ENCODE data around the gene STUM. TPM values are rescaled to one million over a fixed set of nuclear protein-coding genes. Genes with fewer than 3 reads are reported as not detected.

Gene STUM
- total RNA-seq, 1 experiment from 2014 or later, result 0.03 TPM

DNA sequence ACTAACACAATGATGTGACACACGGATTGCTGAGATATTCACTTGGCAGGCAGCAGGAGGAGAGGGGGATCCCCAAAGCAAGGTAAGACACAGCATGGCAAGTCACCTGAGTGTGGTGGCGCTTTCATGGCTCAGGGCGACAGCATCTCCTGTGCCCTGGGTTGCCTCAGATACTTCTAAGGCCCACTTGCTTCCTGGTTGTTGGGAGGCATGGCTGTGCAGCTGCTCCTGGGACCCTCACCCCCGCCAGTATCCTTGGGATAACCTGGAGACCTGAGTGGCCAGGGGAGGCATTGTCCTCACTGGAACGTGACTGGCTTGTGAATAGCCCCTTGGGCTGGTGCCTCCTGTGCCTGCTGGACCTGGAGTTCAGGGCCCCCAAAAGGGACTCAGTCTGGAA lies 69.8 kb downstream of the STUM start:
- no peak overlapping the region for H3K4me3 ChIP-seq (ENCODE audit: low read depth in 2 of 2, low read length in 2 of 2)
- no peaks in the 10 kb centered on the region for H3K36me3 ChIP-seq (ENCODE audit: control insufficient read depth, insufficient read depth, low read length)
- no peak overlapping the region for H3K27ac ChIP-seq (ENCODE audit: low read length)
- peaks cover 4% of the 10 kb centered on the region for H3K27me3 ChIP-seq (ENCODE audit: control insufficient read depth, insufficient read depth, low read length)
- DNase-seq (ENCODE audit: low read depth, low spot score) (no peak), ATAC-seq (no peak)
- POLR2A ChIA-PET, result no interaction called here
- H3K4me1 ChIP-seq (ENCODE audit: control insufficient read depth, insufficient read depth, low read length), result no peaks in the 10 kb centered on the region
- CTCF ChIA-PET, result no interaction called here
- no TSS peak for BruUV-seq (replicated peaks)
- in situ Hi-C loops (cut with HindIII; ENCODE audit: low pct_unique_long_range_greater_than_20kb, low sequenced_read_pairs), result no loop called here
- TF ChIP-seq SIN3A (IDR thresholded peaks at IDR 0.05; ENCODE audit: borderline replicate concordance, insufficient read depth, low read depth, low read length) (no peak), TCF7L2 (IDR thresholded peaks at IDR 0.05; ENCODE audit: low read depth, low read length) (no peak), POLR2AphosphoS5 (IDR thresholded peaks at IDR 0.05; ENCODE audit: low read depth, low read length) (no peak)
- TF ChIP-seq, protein P1, sequence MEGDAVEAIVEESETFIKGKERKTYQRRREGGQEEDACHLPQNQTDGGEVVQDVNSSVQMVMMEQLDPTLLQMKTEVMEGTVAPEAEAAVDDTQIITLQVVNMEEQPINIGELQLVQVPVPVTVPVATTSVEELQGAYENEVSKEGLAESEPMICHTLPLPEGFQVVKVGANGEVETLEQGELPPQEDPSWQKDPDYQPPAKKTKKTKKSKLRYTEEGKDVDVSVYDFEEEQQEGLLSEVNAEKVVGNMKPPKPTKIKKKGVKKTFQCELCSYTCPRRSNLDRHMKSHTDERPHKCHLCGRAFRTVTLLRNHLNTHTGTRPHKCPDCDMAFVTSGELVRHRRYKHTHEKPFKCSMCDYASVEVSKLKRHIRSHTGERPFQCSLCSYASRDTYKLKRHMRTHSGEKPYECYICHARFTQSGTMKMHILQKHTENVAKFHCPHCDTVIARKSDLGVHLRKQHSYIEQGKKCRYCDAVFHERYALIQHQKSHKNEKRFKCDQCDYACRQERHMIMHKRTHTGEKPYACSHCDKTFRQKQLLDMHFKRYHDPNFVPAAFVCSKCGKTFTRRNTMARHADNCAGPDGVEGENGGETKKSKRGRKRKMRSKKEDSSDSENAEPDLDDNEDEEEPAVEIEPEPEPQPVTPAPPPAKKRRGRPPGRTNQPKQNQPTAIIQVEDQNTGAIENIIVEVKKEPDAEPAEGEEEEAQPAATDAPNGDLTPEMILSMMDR (IDR thresholded peaks at IDR 0.05), result no peak
- TF ChIP-seq, protein P2, sequence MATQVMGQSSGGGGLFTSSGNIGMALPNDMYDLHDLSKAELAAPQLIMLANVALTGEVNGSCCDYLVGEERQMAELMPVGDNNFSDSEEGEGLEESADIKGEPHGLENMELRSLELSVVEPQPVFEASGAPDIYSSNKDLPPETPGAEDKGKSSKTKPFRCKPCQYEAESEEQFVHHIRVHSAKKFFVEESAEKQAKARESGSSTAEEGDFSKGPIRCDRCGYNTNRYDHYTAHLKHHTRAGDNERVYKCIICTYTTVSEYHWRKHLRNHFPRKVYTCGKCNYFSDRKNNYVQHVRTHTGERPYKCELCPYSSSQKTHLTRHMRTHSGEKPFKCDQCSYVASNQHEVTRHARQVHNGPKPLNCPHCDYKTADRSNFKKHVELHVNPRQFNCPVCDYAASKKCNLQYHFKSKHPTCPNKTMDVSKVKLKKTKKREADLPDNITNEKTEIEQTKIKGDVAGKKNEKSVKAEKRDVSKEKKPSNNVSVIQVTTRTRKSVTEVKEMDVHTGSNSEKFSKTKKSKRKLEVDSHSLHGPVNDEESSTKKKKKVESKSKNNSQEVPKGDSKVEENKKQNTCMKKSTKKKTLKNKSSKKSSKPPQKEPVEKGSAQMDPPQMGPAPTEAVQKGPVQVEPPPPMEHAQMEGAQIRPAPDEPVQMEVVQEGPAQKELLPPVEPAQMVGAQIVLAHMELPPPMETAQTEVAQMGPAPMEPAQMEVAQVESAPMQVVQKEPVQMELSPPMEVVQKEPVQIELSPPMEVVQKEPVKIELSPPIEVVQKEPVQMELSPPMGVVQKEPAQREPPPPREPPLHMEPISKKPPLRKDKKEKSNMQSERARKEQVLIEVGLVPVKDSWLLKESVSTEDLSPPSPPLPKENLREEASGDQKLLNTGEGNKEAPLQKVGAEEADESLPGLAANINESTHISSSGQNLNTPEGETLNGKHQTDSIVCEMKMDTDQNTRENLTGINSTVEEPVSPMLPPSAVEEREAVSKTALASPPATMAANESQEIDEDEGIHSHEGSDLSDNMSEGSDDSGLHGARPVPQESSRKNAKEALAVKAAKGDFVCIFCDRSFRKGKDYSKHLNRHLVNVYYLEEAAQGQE (IDR thresholded peaks at IDR 0.05; ENCODE audit: insufficient read depth in 1 of 2, low read depth in 2 of 2, low read length in 1 of 2), result no peak
- intact Hi-C loops (cut with micrococcal nuclease; ENCODE audit: unreplicated experiment), result no loop called here
- H3K9me3 ChIP-seq (ENCODE audit: control insufficient read depth, insufficient read depth, low read depth, low read length), result no peaks in the 10 kb centered on the region

DNA sequence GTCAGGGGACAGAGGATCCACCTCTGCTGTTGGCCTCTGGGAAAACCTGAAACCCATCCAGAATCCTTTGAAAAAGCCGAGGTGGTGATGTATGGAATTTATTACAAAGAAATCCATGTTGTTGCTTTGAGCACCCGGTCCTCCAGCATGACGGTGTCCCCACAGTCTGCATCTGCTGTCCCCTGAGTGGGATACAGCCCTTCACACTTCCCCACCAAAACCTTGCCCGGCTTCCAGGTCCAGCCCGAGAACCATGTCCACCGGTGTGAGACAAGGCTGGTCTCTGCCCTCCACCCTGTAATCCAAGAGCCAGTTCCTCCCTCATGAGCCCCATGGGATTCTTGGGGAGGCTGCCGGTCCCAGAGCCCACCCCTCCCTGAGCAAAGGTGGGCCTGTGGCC lies 70.5 kb downstream of the STUM start:
- Histone ChIP-seq H3K4me1 (ENCODE audit: control insufficient read depth, insufficient read depth, low read length) (no peaks in the 10 kb centered on the region), H3K27ac (ENCODE audit: low read length) (no peak overlapping the region), H3K4me3 (ENCODE audit: low read depth in 2 of 2, low read length in 2 of 2) (no peak overlapping the region), H3K36me3 (ENCODE audit: control insufficient read depth, insufficient read depth, low read length) (no peaks in the 10 kb centered on the region), H3K9me3 (ENCODE audit: control insufficient read depth, insufficient read depth, low read depth, low read length) (no peaks in the 10 kb centered on the region), H3K27me3 (ENCODE audit: control insufficient read depth, insufficient read depth, low read length) (peaks cover 2% of the 10 kb centered on the region)
- in situ Hi-C loops (cut with HindIII; ENCODE audit: low pct_unique_long_range_greater_than_20kb, low sequenced_read_pairs) (no loop called here), intact Hi-C loops (cut with micrococcal nuclease; ENCODE audit: unreplicated experiment) (no loop called here)
- no TSS peak for BruUV-seq (replicated peaks)
- no peak for DNase-seq (ENCODE audit: low read depth, low spot score)
- POLR2A ChIA-PET, result no interaction called here
- ATAC-seq, result no peak
- TF ChIP-seq POLR2AphosphoS5 (IDR thresholded peaks at IDR 0.05; ENCODE audit: low read depth, low read length), result no peak
- no peak for TF ChIP-seq SIN3A (IDR thresholded peaks at IDR 0.05; ENCODE audit: borderline replicate concordance, insufficient read depth, low read depth, low read length)
- TF ChIP-seq, protein P1 (IDR thresholded peaks at IDR 0.05), result no peak
- TF ChIP-seq, protein P2 (IDR thresholded peaks at IDR 0.05; ENCODE audit: insufficient read depth in 1 of 2, low read depth in 2 of 2, low read length in 1 of 2), result no peak
- TF ChIP-seq TCF7L2 (IDR thresholded peaks at IDR 0.05; ENCODE audit: low read depth, low read length), result no peak
- CTCF ChIA-PET, result no interaction called here

Measured in Panc1 (cell line).